Measurements from ENCODE around the gene SMG6.

SMG6 gene

DNA sequence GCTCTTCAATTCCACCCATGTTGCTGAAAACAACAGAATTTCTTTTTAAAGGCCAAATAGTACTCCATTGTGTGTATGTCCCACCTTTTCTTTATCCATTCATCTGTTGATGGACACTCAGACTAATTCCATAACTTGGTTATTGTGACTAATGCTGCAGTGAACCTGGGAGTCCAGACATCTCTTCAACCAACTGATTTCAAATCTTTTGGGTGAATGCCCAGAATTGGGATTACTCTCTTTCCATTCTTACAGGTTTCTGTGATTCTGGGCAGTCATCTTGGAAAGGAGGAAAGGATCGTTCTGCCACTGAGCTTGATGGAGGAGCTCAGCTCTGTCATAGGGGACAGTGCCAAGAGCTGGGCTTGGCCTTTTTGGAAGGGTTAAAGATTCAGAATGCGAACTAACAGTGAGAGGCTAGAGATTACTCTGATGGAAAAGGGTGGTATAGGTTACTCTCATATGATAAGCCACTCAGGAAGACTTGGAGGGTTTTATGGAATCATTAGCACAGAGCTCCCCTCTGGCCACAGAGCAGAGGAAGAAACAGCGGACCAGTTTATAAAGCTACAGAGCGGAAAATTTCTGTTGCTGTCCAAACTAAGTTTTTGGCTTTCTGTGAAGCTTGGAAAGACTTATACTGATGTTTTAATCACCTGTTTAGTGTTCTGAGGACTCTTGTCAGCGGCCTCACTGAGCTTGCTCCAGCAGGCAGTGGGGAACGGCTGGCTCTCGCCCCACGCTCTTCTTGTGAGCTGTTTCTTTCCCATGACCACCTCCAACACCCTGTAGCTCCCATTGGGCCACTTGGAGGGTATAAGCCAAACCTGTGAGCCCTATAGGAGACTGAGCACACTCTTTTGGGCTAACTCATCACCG, 200.4 kb downstream of the SMG6 start:
- DNase-seq (ENCODE audit: low read depth): no peak

DNA sequence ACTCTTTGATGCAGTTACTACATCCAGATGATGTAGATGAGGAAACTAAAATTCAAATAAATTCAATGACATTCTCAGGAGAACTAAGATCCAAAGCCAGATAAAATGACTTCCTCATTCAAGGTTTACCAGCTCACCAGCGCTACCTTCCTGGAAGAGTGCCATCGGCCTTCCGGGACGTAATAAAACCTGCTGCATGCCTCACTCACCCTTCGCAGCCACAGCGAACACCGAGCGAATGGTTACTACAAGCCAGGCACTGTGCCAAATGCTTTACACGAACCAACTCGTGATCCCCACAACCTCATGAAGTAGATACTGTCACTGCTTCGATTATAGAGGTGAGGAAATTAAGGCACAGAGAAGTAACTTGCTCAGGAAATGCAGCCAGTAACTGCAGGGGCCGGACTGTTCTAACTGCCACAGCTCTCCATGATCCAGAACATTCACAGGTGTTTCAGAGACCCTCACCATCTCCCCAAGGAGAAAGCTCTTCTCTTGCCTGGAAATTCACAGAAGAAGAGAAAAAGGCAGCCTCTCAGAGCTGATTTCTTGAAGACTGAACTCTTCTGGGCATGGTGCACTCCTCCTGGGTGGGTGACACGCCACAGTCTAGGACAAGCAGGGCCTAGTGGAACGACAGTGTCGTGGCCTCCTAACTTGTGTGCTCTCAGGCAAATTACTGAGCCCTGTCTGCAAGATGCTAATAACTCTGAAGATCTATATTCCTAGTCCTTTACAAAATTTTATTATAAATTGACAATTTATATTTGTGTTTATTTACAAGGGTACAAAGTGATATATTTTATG, 201.9 kb downstream of the SMG6 start:
- DNase-seq (ENCODE audit: low read depth): no peak

DNA sequence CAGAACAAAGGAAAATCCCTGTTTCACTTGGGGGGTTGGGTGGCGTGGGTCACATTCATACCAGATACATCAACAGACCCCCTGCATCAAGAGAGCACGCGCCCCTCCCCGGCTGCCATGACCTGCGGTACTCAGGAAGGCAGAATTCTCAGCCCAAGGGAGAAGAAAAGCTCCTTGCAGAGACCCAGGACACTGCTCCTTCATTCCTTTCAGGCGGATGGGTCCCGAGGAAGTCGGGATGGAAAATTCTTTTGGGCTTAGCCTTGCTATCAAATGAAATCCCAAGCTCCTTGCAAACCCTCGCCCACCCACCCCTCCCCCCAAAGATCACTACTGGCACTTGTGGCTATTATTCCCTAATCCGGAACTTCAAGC, 208.1 kb downstream of the SMG6 start:
- DNase-seq (ENCODE audit: low read depth): no peak

DNA sequence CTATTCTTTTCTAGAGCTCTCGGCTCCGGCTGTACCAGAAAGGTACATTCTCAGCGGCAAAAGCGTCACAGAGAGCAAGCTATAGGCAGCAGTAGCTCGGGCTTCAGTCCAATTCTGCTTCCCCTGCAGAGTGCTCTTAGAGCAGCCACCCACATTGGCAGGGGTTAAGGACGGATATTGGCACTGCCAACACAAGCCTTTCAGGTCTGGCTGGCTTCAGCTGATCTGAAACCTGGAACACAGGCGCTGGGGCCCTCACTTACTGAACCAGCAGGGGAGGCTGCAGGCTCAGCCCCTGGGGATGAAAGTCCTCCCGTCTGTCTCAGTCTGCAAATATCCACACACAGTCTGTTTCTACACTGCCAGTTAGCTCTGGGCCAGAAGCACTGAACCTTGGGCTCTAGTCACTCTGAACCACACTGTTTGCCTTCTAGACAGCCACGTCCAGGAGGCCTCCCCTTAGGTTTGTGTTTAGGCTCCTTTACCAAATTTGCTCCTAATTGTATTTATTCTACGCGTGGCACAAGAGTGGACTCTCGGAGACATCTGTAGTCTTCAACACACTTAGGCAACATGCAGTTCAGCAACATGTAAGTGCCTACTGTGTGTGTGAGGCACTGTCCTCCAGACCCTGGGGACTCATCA, 208.6 kb downstream of the SMG6 start:
- no peak for DNase-seq (ENCODE audit: low read depth)

DNA sequence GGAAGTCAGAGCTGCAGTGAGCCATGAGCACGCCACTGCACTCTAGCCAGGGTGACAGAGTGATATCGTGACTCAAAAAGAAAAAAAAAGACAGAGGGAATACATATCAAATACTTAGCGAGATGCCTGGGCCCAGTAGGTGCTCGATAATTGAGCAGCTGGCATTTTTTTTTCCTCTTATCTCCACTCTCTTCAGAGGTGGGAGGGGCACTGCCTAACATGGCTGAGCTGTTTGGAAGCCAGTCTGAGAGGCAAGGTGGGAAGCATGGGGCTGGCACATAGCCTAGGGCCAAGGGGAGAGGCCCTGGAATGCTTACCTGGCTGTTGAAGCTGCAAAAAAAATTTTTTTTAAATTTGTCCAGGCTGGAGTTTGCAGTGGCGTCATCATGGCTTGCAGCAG, 210.2 kb downstream of the SMG6 start:
- DNase-seq (ENCODE audit: low read depth): no peak

DNA sequence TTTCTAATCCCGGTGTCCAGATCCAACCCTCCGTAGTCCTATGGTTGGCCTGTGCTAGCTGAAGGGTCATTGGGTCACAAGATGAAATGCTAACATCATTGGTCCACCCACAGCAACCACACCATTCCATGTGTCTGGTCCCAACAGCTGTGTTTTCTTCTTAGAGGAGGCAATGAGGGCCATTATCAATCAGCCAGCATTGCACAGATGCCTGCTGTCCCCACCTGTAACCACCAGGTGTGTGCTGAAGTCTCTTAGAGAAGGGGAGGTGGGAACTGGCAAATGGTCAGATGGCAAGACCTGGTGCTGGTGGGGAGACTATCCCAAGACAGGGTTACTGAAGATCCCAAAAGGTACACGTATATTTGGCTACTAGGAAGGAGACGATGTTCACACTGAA, 211.3 kb downstream of the SMG6 start:
- no peak for DNase-seq (ENCODE audit: low read depth)

DNA sequence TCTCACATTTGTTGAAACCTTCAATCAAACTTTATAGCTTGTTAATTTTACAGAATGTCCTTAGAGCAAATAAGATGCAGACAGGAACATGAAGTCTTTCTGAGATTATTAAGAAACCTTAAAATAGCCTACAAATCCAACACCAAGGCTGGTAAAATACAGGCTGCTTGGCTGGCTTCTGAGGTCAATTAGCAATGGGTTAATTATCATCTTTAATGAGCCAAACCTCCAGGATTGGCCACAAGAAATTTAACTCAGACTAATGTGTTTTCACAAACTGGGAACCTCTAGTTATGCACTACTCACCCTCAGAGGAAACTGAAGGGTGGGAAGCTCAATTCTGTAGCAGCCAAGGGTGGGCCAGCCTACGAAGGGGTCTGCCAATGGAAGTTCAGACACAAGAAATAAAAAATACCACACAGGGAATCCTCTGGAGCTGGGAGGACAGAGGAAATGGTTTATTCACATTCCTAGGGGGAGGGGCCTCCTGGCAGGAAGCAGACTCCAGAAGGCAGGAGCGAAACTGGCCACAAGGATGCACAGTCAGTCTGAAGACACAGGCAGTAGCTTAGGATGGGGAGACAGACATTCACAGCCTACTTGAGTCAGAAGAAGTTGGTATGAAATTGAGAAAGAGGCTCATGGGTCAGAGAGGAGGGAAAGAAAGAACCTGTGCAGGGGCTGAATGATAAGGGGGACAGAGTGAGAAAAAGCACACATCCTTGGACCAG, 212.6 kb downstream of the SMG6 start:
- peak; percentile 85 for DNase-seq (ENCODE audit: low read depth)

DNA sequence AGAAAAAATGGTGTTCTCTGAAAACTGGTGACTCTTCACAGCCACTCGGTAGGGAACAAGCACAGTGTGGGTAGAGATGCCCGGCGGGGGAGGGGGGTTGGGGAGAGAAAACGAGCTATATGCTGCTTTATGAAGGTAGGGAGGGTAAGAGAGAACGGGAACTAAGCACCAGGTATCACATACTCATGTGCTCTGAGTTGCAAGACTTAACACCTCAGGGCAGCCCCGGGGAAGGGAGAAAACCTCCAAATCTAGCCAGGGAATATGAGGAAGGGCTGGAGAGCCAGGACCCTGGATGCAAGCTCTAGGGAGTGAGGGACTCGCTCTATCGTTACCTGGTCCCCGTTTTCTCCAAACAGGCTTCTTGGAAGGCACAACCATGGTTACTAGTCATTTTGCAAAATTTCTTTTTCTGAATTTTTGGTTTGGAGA, 213.4 kb downstream of the SMG6 start:
- no peak for DNase-seq (ENCODE audit: low read depth)

DNA sequence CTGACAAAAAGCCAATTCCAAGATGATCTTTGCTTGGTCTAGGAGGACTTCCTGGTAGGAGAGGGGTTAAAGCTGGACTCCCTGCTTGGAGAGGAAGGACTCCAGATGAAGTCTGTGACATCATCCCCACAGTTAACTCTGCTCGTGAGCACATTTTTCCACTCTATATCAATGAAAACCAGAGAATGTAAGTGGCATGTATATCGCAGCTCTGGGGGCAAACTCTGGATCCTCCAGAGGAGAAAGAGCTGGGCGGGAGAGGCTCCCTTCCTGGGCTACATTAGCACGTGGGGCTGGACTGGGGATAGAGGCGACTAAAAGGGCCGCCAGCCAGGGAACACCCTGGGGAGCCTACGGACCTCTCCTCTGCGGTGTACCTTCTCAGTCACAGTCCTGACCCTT, 214.6 kb downstream of the SMG6 start:
- no peak for DNase-seq (ENCODE audit: low read depth)

DNA sequence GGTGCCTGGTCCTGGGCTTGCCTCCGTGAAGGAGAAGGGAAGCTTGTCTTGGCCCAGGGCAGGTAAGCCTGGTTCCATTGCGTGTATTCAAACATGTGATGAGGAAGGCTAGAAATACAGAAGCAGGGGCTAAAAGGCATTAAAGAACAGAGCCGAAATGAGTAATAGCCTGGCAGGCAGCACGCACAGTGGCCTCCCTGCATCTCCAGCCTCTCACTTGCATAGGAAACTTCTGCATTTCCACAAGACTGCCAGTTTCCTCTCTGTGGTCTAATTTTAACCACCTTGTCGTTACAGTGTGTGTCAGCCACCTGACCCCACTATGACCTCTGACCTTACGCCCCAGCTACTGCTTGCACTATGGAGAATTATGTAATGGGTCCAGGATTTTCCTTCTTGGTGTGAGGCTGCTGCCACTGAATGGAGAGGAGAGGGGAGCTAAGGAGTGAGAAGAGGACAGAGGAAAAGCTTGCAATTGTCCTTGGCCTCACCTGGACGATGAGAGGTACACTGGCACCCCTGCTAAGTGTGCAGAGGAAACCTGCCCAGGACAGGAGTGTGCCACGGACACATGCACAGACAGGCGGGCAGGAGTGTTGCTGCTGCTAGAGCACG, 215.9 kb downstream of the SMG6 start:
- no peak for DNase-seq (ENCODE audit: low read depth)

DNA sequence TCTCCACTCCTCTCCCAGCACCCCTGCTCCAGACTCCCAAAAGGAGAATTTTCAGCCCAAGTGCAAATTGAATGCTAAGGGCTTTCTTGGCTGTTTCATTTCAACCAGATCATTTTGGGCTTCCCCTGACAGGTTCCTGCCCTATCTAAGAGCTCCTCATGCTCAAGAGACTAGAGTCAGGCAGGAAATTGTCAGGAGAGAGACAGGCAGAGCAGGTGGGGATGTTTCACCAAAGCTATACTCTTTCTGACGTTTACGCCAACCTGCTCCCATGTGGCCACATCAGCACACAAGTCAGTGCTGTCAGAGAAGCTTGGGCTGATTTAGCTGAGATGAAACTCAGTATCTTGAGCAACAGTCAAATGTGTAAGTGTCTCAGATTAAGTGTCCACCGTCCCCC, 217.3 kb downstream of the SMG6 start:
- no peak for DNase-seq (ENCODE audit: low read depth)

DNA sequence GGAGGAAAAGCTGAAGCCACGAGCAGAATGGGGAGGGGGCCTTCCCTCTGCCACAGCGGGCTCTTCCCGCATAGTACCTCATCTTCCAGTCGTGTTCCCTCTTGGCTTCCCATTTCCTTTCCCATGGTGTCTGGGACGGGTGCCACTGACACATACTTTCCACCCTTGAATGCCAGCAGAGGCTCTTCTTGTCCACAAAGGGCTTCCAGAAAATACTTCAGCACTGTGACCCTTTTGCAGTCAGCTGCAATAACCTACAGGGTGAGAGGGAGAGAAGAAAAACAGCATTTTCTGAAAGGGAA, 218.0 kb downstream of the SMG6 start:
- no peak for DNase-seq (ENCODE audit: low read depth)

DNA sequence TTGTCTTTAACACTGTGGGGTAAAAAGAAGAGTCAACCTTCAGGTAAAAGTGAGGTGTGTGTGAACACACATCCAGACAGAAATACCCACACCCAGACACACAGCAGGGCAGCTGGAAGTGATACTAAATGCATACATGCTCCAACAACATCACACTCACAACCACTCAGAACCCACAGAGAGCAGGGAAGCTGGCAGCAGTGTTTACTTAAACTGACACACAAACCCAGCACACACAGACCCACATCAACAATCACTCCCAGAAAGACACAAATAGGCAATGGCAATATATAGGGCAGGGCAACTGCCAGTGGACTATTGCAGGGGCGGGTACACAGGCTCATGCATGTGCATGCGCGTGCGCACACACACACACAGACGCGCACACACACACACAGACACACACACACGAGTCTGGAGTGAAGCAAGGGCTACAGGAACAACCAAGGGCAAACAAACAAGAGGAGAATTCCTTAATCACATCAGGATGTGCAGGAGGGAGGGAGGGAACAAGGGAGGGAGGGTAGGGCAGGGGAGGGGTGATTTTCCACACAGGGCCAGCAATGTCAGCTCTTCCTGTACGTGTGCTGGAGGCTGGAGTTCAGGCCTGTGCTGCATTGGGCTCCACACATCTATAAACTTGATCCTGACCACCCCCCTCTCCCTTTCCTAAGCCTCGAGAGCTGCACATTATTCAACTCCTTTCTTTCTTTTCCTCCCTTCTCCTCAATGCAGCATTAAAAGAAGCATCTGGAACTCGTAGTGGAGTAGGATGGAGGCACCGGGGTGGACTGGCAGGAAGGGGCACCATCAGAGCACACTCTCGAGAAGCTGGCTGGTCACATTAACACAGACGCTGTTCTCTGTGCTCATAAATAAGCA, 218.6 kb downstream of the SMG6 start:
- DNase-seq (ENCODE audit: low read depth): peak; percentile 63

DNA sequence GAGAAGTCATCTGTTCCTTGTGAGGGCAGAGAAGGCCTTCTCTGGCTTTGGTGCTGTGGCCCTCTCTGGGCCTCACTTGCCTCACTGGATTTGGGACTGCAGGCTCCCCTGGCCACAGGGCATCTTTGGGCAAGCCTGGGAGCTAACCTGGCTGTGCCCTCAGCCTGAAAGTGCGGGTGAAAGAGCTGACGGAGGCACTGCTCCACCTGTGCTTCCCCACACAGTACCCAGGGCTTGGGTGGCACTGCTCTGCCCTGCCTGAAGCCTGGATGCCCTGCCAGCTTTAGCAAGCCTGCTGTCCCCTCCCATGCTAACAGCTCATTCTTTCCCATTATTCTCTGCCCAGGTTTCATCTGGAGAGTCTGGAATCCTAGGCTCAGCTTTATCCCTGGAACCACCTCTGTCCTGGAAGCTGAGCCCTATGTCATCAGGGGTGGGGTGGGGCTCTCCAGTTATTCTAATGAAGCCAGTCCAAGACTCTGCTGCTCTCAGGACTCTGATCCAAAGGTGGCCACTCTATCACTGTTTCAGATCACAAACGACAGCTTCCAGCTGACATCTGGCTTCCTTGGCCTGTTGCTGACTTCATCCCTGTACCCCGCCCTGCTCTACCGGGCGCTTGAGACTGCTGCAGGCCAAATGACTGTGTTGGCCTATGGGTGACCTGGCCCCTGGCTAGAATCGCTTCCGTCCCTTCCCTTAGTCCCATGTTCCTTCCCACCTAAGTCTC, 219.4 kb downstream of the SMG6 start:
- no peak for DNase-seq (ENCODE audit: low read depth)

DNA sequence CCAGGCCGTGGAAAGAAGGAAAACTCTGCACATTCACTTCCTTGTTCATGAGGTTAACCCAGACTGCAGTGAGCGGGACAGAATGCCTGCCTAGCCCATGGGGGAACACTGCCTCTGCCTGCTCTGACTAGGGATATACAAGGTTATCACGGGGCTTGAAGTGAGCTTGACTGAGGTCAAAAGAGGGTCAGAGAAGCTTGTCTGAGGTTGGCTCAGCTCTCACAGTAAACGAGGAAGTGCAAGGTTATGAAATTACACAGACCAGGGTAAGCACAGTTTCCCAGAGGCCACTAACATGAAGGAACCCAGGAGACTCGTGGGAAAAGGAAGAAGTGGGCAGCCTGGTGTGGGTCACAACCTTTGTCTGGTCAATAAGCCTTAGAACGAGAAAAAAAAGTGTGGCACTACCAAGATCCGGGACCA, 220.0 kb downstream of the SMG6 start:
- DNase-seq (ENCODE audit: low read depth): no peak

DNA sequence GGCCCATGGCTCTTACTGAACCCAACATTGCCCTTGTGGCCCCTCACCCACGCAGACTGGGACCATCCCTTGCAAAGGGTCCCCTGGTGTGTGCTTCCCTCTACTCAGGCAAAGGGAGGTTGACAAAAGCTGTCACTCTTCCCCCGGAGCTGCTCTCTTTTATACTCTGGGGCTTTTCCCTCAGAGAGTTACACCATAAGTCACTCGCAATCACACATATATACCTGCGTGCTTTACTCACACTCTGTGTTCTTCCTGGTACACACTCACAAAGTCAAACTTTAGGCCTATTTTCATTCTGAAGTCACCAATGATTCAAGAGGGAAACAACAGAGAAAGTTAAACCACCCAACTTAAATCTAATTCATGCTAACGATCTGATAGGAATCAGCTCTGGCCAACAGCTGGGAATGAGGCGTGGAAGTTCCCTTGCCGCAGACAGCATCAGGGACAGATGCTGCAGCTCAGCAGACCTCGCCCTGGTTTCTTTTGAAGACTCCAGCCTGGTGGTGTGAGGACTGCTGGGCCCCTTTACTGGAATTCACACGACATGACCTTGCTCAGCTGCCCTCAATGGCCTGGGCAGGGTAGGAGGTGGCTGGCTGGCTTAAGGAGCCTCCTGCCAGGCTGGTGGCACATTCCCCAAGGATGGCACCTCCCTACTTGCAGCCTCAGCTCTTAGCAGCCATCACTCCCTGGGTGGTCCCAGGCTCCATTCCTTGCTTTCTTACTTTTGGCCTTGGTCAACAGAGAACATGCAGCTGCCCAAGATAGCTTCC, 221.4 kb downstream of the SMG6 start:
- no peak for DNase-seq (ENCODE audit: low read depth)

DNA sequence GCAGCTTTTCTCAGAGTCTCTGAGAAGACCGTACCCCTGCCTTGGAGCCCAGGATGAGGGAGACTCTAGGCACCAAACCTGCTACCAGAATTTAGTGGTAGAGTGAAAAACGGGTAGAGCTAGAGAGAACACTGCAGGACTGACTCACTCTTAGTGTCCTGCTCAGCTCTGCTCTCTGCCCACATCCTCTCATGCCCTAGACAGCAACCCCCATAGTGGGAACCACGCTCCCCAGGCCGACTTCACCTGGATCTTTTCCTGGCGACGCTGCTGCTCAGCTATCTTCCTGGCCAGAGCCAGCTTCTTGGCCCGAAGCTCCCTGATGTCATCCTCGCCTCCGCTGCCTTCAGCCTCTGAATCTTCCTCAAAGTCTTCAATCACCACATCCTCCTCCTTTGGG, 222.0 kb downstream of the SMG6 start:
- DNase-seq (ENCODE audit: low read depth): no peak

DNA sequence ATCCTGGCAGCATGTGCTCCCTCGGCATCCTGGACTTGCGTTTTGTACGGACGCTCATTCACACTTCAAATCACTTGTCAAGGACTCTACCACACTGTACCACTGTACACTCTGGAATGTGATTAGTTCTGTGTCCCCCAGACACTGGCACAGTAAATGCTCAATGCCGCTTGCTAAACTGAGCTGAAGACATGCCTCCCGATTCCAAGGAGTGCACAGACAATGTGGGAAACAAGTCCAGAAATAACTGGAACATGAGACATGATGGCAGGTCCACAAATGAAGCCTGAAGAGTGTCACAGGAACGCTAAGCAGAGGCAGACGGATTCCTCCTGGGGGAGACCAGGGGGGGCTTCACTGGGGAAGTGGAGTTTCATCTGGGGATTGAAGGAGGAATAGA, 226.5 kb downstream of the SMG6 start:
- DNase-seq (ENCODE audit: low read depth): no peak
